Cardiac fibroblast (primary cell): Measurements from ENCODE around the gene TMEM165.
"Not testable (repeated sequence)": the region's sequence is repeated elsewhere in the genome, so short reads cannot be mapped to it uniquely, and the experiment has no call there.

Experiments used
- DNase-seq, 2 donors: peaks; one replicate each; pipeline versions ENCODE4 v3.0.0 to v3.0.0-alpha.2; 2010; ENCODE audit warnings: low read depth in 2 of 2
- H3K4me3 ChIP-seq, 2 donors: replicated peaks in 1 of 2; 1 replicate in 1 of 2; 2 replicates in 1 of 2; pipeline ENCODE4 v1.5.1; 2011; ENCODE audit warnings: low read depth in 2 of 2, low read length in 2 of 2, mild to moderate bottlenecking in 2 of 2, moderate library complexity in 1 of 2
- TF ChIP-seq, protein P1 (sequence below): IDR thresholded peaks from one replicate; pipeline ENCODE4 v1.5.1; 2011; ENCODE audit warnings: low read depth, mild to moderate bottlenecking, low read length, inconsistent platforms

TMEM165 gene

DNA sequence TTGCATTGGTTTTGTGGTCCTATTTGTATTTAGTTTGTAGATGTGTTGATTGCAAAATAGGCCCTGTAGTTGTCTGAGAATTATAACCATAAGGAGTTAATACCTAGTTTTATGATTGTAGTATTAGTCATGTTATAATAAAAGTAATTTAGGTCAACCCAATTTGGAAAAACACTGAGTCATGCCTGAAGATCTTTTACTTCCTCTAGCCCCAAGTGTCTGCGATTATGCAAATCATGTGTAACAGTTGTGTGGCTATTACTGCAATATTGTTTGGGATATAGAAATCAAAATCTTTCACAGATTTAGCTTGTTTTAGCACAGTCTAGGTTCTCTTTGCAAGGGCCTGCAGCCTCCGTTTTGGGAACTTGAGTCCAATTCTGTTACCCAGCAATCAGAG is 37.1 kb upstream of the TMEM165 start:
- H3K4me3 ChIP-seq: no peak overlapping the region
- TF ChIP-seq, protein P1, sequence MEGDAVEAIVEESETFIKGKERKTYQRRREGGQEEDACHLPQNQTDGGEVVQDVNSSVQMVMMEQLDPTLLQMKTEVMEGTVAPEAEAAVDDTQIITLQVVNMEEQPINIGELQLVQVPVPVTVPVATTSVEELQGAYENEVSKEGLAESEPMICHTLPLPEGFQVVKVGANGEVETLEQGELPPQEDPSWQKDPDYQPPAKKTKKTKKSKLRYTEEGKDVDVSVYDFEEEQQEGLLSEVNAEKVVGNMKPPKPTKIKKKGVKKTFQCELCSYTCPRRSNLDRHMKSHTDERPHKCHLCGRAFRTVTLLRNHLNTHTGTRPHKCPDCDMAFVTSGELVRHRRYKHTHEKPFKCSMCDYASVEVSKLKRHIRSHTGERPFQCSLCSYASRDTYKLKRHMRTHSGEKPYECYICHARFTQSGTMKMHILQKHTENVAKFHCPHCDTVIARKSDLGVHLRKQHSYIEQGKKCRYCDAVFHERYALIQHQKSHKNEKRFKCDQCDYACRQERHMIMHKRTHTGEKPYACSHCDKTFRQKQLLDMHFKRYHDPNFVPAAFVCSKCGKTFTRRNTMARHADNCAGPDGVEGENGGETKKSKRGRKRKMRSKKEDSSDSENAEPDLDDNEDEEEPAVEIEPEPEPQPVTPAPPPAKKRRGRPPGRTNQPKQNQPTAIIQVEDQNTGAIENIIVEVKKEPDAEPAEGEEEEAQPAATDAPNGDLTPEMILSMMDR: no peak
- peak; percentile 72 to 87 for DNase-seq

GRCh38 chr4:55359397-55359916 is 36.3 kb upstream of the TMEM165 start:
- no peak overlapping the region for H3K4me3 ChIP-seq
- peak; percentile 27 to 34 for DNase-seq
- TF ChIP-seq, protein P1: no peak

GRCh38 chr4:55362938-55363337 is 32.8 kb upstream of the TMEM165 start:
- not testable (repeated sequence) for H3K4me3 ChIP-seq, DNase-seq

- TF ChIP-seq, protein P1: no peak
- no peak for DNase-seq
- no peak overlapping the region for H3K4me3 ChIP-seq
Observed at GRCh38 chr4:55363691-55364351, 31.9 kb upstream of the TMEM165 start.

GRCh38 chr4:55364691-55365344 is 30.9 kb upstream of the TMEM165 start:
- TF ChIP-seq, protein P1: no peak
- no peak overlapping the region for H3K4me3 ChIP-seq
- peak in 1 of 2 donors; percentile 58 for DNase-seq

GRCh38 chr4:55365345-55365728 is 30.4 kb upstream of the TMEM165 start:
- DNase-seq: no peak
- TF ChIP-seq, protein P1: no peak
- H3K4me3 ChIP-seq: no peak overlapping the region

DNA sequence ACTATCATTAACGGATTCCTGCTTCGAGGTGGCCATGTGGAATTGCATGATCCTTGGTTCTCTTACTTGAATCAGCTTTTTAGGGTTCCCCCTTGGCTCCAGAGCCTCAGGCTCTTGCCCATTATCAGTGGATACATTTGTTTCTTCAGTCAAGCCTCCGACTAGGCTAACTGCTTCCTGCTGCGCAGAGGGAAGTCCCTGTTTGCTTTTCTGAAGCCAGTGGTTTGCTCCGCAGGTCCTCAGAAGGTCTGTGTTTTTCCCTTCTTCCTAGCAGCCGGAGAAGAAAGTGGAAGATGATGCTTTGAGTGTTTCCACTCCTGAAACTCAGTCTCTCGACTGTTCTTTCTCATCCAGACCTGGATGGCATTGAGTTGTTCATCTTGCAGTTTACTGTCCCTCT is 29.1 kb upstream of the TMEM165 start:
- DNase-seq: no peak
- no peak overlapping the region for H3K4me3 ChIP-seq
- TF ChIP-seq, protein P1: no peak
